HG02870 (cell line): Measurements from ENCODE around the gene CCN2.
"Not testable (repeated sequence)": the region's sequence is repeated elsewhere in the genome, so short reads cannot be mapped to it uniquely, and the experiment has no call there.

Source experiments
- ATAC-seq: cut with Tn5 transposase; IDR thresholded peaks from one replicate; pipeline ENCODE4 v1.9.1; 2021; ENCODE audit warnings: mild to moderate bottlenecking, moderate library complexity; ENCODE audit not compliant: unreplicated experiment

Gene CCN2

GRCh38 chr6:131911951-131912350 lies 39.2 kb downstream of the CCN2 start:
- ATAC-seq = no peak

GRCh38 chr6:131910956-131911355 lies 40.2 kb downstream of the CCN2 start:
- no peak for ATAC-seq

GRCh38 chr6:131910219-131910589 lies 41.0 kb downstream of the CCN2 start:
- no peak for ATAC-seq

- ATAC-seq = peak; percentile 98
Measured at GRCh38 chr6:131909408-131910218, 41.6 kb downstream of the CCN2 start.

- ATAC-seq = not testable (repeated sequence)
Measured at GRCh38 chr6:131908787-131909186, 42.4 kb downstream of the CCN2 start.

GRCh38 chr6:131903734-131904133 lies 47.4 kb downstream of the CCN2 start:
- not testable (repeated sequence) for ATAC-seq

- not testable (repeated sequence) for ATAC-seq
Measured at GRCh38 chr6:131901326-131901873, 49.8 kb downstream of the CCN2 start.

- no peak for ATAC-seq
Measured at GRCh38 chr6:131900231-131900630, 50.9 kb downstream of the CCN2 start.

GRCh38 chr6:131898718-131899117 lies 52.5 kb downstream of the CCN2 start:
- ATAC-seq = no peak
